ENCODE results near the gene MARCHF7. TPM values are rescaled to one million over a fixed set of nuclear protein-coding genes. Genes with fewer than 3 reads are reported as not detected.
A peak's percentile ranks its signal among the peaks of the same experiment; 100 is the strongest.
"Not testable (repeated sequence)": the region's sequence is repeated elsewhere in the genome, so short reads cannot be mapped to it uniquely, and the experiment has no call there.

Gene MARCHF7
- total RNA-seq, 1 donor from 2014 or later: 92.8 TPM

GRCh38 chr2:159720676-159721075 is 8.4 kb downstream of the MARCHF7 start:
- peaks cover 44% of the 10 kb centered on the region for H3K36me3 Mint-ChIP-seq (ENCODE audit: unreplicated experiment)

DNA sequence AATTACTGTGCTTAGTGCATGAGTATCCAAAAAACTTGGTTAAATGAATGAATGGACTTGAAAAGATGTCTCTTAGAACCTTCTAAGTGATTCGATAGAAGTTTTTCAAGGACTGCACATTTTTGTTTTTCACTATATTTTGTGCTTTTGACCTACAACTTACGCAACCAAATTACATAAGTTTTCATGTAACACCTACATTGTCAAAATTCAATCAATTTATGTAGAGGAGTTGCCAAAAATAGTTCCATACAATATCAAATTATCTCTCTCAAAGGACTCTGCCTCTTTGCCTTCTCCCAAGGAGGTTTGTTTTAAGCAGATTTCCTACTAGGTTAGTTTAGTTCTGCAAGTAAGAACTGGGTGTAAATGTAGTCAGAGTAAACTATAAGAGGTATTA is 10.3 kb downstream of the MARCHF7 start:
- H3K27me3 Mint-ChIP-seq (ENCODE audit: unreplicated experiment): no peaks in the 10 kb centered on the region
- no peak overlapping the region for H3K27ac Mint-ChIP-seq (ENCODE audit: unreplicated experiment)
- H3K4me1 Mint-ChIP-seq (ENCODE audit: unreplicated experiment): peaks cover 36% of the 10 kb centered on the region
- DNase-seq (ENCODE audit: extremely low spot score, unreplicated experiment): no peak
- no peak overlapping the region for H3K4me3 Mint-ChIP-seq (ENCODE audit: unreplicated experiment)
- peaks cover 5% of the 10 kb centered on the region for H3K9me3 Mint-ChIP-seq (ENCODE audit: unreplicated experiment)
- TF ChIP-seq, protein P1, sequence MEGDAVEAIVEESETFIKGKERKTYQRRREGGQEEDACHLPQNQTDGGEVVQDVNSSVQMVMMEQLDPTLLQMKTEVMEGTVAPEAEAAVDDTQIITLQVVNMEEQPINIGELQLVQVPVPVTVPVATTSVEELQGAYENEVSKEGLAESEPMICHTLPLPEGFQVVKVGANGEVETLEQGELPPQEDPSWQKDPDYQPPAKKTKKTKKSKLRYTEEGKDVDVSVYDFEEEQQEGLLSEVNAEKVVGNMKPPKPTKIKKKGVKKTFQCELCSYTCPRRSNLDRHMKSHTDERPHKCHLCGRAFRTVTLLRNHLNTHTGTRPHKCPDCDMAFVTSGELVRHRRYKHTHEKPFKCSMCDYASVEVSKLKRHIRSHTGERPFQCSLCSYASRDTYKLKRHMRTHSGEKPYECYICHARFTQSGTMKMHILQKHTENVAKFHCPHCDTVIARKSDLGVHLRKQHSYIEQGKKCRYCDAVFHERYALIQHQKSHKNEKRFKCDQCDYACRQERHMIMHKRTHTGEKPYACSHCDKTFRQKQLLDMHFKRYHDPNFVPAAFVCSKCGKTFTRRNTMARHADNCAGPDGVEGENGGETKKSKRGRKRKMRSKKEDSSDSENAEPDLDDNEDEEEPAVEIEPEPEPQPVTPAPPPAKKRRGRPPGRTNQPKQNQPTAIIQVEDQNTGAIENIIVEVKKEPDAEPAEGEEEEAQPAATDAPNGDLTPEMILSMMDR (IDR thresholded peaks at IDR 0.05): no peak
- H3K36me3 Mint-ChIP-seq (ENCODE audit: unreplicated experiment): peaks cover 36% of the 10 kb centered on the region

More at GRCh38 chr2:159720676-159721075, 8.4 kb downstream of the MARCHF7 start:
- DNase-seq (ENCODE audit: extremely low spot score, unreplicated experiment): no peak
- Mint-ChIP-seq H3K9me3 (ENCODE audit: unreplicated experiment) (peaks cover 4% of the 10 kb centered on the region), H3K4me3 (ENCODE audit: unreplicated experiment) (no peak overlapping the region), H3K4me1 (ENCODE audit: unreplicated experiment) (peaks cover 44% of the 10 kb centered on the region), H3K27ac (ENCODE audit: unreplicated experiment) (no peak overlapping the region), H3K27me3 (ENCODE audit: unreplicated experiment) (no peaks in the 10 kb centered on the region)
- TF ChIP-seq, protein P1 (IDR thresholded peaks at IDR 0.05): no peak

- not testable (repeated sequence) for H3K4me3 Mint-ChIP-seq (ENCODE audit: unreplicated experiment); DNase-seq (ENCODE audit: extremely low spot score, unreplicated experiment); H3K27ac Mint-ChIP-seq (ENCODE audit: unreplicated experiment); H3K27me3 Mint-ChIP-seq (ENCODE audit: unreplicated experiment); H3K9me3 Mint-ChIP-seq (ENCODE audit: unreplicated experiment)
- Mint-ChIP-seq H3K36me3 (ENCODE audit: unreplicated experiment) (peaks cover 33% of the 10 kb centered on the region), H3K4me1 (ENCODE audit: unreplicated experiment) (peaks cover 35% of the 10 kb centered on the region)
Measured at GRCh38 chr2:159724795-159725572, 12.7 kb downstream of the MARCHF7 start.

- peaks cover 33% of the 10 kb centered on the region for H3K4me1 Mint-ChIP-seq (ENCODE audit: unreplicated experiment)
- H3K27me3 Mint-ChIP-seq (ENCODE audit: unreplicated experiment): no peaks in the 10 kb centered on the region
- DNase-seq (ENCODE audit: extremely low spot score, unreplicated experiment): no peak
- peaks cover 33% of the 10 kb centered on the region for H3K36me3 Mint-ChIP-seq (ENCODE audit: unreplicated experiment)
- TF ChIP-seq, protein P1 (IDR thresholded peaks at IDR 0.05): no peak
- H3K27ac Mint-ChIP-seq (ENCODE audit: unreplicated experiment): no peak overlapping the region
- H3K9me3 Mint-ChIP-seq (ENCODE audit: unreplicated experiment): peaks cover 5% of the 10 kb centered on the region
- H3K4me3 Mint-ChIP-seq (ENCODE audit: unreplicated experiment): no peak overlapping the region
Measured at GRCh38 chr2:159725713-159726112, 13.4 kb downstream of the MARCHF7 start.

GRCh38 chr2:159728629-159729028 is 16.3 kb downstream of the MARCHF7 start:
- TF ChIP-seq, protein P1 (IDR thresholded peaks at IDR 0.05): no peak
- H3K27ac Mint-ChIP-seq (ENCODE audit: unreplicated experiment): peak overlapping the region; percentile 29

More at GRCh38 chr2:159728629-159729028, 16.3 kb downstream of the MARCHF7 start:
- Mint-ChIP-seq H3K27me3 (ENCODE audit: unreplicated experiment) (no peaks in the 10 kb centered on the region), H3K36me3 (ENCODE audit: unreplicated experiment) (peaks cover 46% of the 10 kb centered on the region), H3K4me3 (ENCODE audit: unreplicated experiment) (no peak overlapping the region), H3K9me3 (ENCODE audit: unreplicated experiment) (peaks cover 5% of the 10 kb centered on the region), H3K4me1 (ENCODE audit: unreplicated experiment) (peaks cover 23% of the 10 kb centered on the region)
- no peak for DNase-seq (ENCODE audit: extremely low spot score, unreplicated experiment)

All from osteocyte (in vitro differentiated cells).